SK-N-SH treated with all-trans-retinoic acid at 6 μM for 48 hours (cell line): Measurements from ENCODE around the gene EP400.

Experiments
- ARNTL ChIP-seq: fragments of 450-650 bp; formaldehyde crosslinking; IDR thresholded peaks from 2 replicates; pipeline ENCODE4 v1.5.0; 2020; ENCODE audit warnings: low read depth, mild to moderate bottlenecking, moderate library complexity, borderline replicate concordance
- PATZ1 ChIP-seq: fragments of 250-450 bp; sonication (Bioruptor Pico); IDR thresholded peaks from 2 replicates; pipeline ENCODE4 v1.8.0; 2020; ENCODE audit warnings: mild to moderate bottlenecking, moderate library complexity, borderline replicate concordance
- RARB ChIP-seq: fragments of 250-450 bp; sonication (Bioruptor Pico); IDR thresholded peaks from 2 replicates; pipeline ENCODE4 v1.8.0; 2021; ENCODE audit warnings: mild to moderate bottlenecking, moderate library complexity
- ZNF565 ChIP-seq: fragments of 450-650 bp; formaldehyde crosslinking; conservative IDR thresholded peaks from 2 replicates; pipeline ENCODE4 v1.5.0; 2020; ENCODE audit warnings: low read depth, mild to moderate bottlenecking, moderate library complexity
- TF ChIP-seq, protein P1 (sequence below): fragments of 250-450 bp; sonication (Bioruptor Pico); IDR thresholded peaks from 2 replicates; pipeline ENCODE4 v1.5.1; 2021; ENCODE audit warnings: mild to moderate bottlenecking, moderate library complexity

GRCh38 chr12:131965073-131965472 lies 15.3 kb downstream of the EP400 start:
- TF ChIP-seq, protein P1, sequence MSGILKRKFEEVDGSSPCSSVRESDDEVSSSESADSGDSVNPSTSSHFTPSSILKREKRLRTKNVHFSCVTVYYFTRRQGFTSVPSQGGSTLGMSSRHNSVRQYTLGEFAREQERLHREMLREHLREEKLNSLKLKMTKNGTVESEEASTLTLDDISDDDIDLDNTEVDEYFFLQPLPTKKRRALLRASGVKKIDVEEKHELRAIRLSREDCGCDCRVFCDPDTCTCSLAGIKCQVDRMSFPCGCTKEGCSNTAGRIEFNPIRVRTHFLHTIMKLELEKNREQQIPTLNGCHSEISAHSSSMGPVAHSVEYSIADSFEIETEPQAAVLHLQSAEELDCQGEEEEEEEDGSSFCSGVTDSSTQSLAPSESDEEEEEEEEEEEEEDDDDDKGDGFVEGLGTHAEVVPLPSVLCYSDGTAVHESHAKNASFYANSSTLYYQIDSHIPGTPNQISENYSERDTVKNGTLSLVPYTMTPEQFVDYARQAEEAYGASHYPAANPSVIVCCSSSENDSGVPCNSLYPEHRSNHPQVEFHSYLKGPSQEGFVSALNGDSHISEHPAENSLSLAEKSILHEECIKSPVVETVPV (CRISPR knock-in tag), result no peak
- TF ChIP-seq PATZ1 (CRISPR knock-in tag) (no peak), ARNTL (no peak), RARB (CRISPR knock-in tag) (no peak), ZNF565 (no peak)
